HCT116 (cell line): ENCODE results near the gene NKAIN4. TPM values are rescaled to one million over a fixed set of nuclear protein-coding genes. Genes with fewer than 3 reads are reported as not detected.

Experiments used
- ATAC-seq: fragments of 200-7000 bp; cut with Tn5 transposase; 2 replicates; pipeline ENCODE4 v1.9.1; 2020; ENCODE audit warnings: mild to moderate bottlenecking, moderate library complexity
- BruUV-seq: library from RNA; stranded (reverse); fragments of 400-500 nt; replicated peaks from 2 replicates; lab custom pipeline; 2021; lab: Mats Ljungman, UMichigan
- CTCF ChIA-PET: fragments of 300-600 bp; sonication (Branson Sonifier 250); formaldehyde crosslinking; loops from one replicate; lab custom pipeline; 2021; ENCODE audit warnings: antibody characterized with exemption; lab: Charles Lee
- POLR2A ChIA-PET: fragments of 300-600, 350-600 bp; sonication (Branson Sonifier 250); formaldehyde crosslinking; loops from one replicate; lab custom pipeline; 2021; ENCODE audit warnings: antibody characterized with exemption; lab: Charles Lee
- RAD21 ChIA-PET, 2 experiments: fragments of 300-600 bp; sonication (Branson Sonifier 250); formaldehyde crosslinking; loops; one replicate each; lab custom pipeline; 2023; ENCODE audit warnings: low total read pairs in 2 of 2; ENCODE audit not compliant: uncharacterized antibody in 2 of 2, unreplicated experiment in 2 of 2, low non-redundant PET in 1 of 2; lab: Charles Lee
- DNase-seq: peaks from one replicate; pipeline ENCODE4 v3.0.0-alpha.2; 2010; ENCODE audit warnings: low read depth, low spot score
- H2AFZ ChIP-seq: fragments of 200-600 bp; shearing (Covaris generic), sonication (generic); 2 replicates; pipeline ENCODE4 v1.6.1; 2017; ENCODE audit warnings: low read depth, mixed run types, mixed read lengths, antibody characterized with exemption, low read length; ENCODE audit not compliant: poor library complexity, severe bottlenecking
- H3K27ac ChIP-seq: 2 replicates; pipeline ENCODE4 v1.5.1; 2012; ENCODE audit warnings: low read depth, low read length
- H3K27me3 ChIP-seq: fragments of 200-600 bp; sonication (generic); 2 replicates; pipeline ENCODE4 v1.6.1; 2016; ENCODE audit warnings: mixed run types, low read length, mixed read lengths; ENCODE audit not compliant: insufficient read depth
- H3K36me3 ChIP-seq, 2 experiments: fragments of 200-500 bp in 1 of 2; fragments of 200-600 bp in 1 of 2; sonication (Bioruptor generic) in 1 of 2; sonication (generic) in 1 of 2; 2 replicates each; pipeline versions ENCODE4 v1.5.1 to v1.6.1; 2014 to 2016; ENCODE audit warnings: low read length in 2 of 2, inconsistent platforms in 1 of 2, mixed read lengths in 1 of 2, mixed run types in 1 of 2; ENCODE audit not compliant: insufficient read depth in 2 of 2, control insufficient read depth in 1 of 2
- H3K4me1 ChIP-seq, 2 experiments: fragments of 200-600 bp in 1 of 2; sonication (generic) in 1 of 2; 2 replicates each; pipeline versions ENCODE4 v1.5.1 to v1.6.1; 2012 to 2017; ENCODE audit warnings: low read length in 2 of 2, inconsistent platforms in 1 of 2, mild to moderate bottlenecking in 1 of 2, mixed read lengths in 1 of 2, mixed run types in 1 of 2, moderate library complexity in 1 of 2; ENCODE audit not compliant: insufficient read depth in 2 of 2, control insufficient read depth in 1 of 2
- H3K4me2 ChIP-seq: fragments of 200-600 bp; sonication (generic); 2 replicates; pipeline ENCODE4 v1.6.1; 2017; ENCODE audit warnings: mixed run types, low read length, mixed read lengths
- H3K4me3 ChIP-seq, 2 experiments: fragments of 200-600 bp in 1 of 2; sonication (generic) in 1 of 2; replicated peaks in 1 of 2; 2 replicates each; pipeline ENCODE4 v1.5.1; 2011 to 2016; ENCODE audit warnings: low read length in 2 of 2, control low read depth in 1 of 2, low read depth in 1 of 2, mild to moderate bottlenecking in 1 of 2, mixed read lengths in 1 of 2, mixed run types in 1 of 2
- H3K79me2 ChIP-seq: fragments of 200-600 bp; sonication (generic); 2 replicates; pipeline ENCODE4 v1.6.1; 2017; ENCODE audit warnings: mild to moderate bottlenecking, mixed run types, low read length, moderate library complexity, mixed read lengths; ENCODE audit not compliant: insufficient read depth
- H3K9ac ChIP-seq: fragments of 200-600 bp; sonication (generic); 2 replicates; pipeline ENCODE4 v1.6.1; 2016; ENCODE audit warnings: low read length, mixed read lengths
- H3K9me2 ChIP-seq: fragments of 200-600 bp; sonication (generic), shearing (Covaris generic); 2 replicates; pipeline ENCODE4 v1.6.1; 2017; ENCODE audit warnings: mixed run types, mild to moderate bottlenecking, moderate library complexity; ENCODE audit not compliant: insufficient read depth
- H3K9me3 ChIP-seq, 2 experiments: fragments of 200-500 bp in 1 of 2; fragments of 200-600 bp in 1 of 2; sonication (Bioruptor generic) in 1 of 2; sonication (generic) in 1 of 2; 2 replicates each; pipeline ENCODE4 v1.6.1; 2014 to 2017; ENCODE audit warnings: low read length in 2 of 2, mixed read lengths in 2 of 2, inconsistent platforms in 1 of 2, low read depth in 1 of 2, mild to moderate bottlenecking in 1 of 2, mixed run types in 1 of 2, moderate library complexity in 1 of 2; ENCODE audit not compliant: control insufficient read depth in 1 of 2, insufficient read depth in 1 of 2
- H4K20me1 ChIP-seq: fragments of 200-600 bp; sonication (generic), shearing (Covaris generic); 2 replicates; pipeline ENCODE4 v1.6.1; 2017; ENCODE audit warnings: mixed run types, mild to moderate bottlenecking, moderate library complexity; ENCODE audit not compliant: insufficient read depth
- ATF3 ChIP-seq: IDR thresholded peaks from 2 replicates; pipeline ENCODE4 v1.6.1; 2012
- CBX3 ChIP-seq: IDR thresholded peaks from 2 replicates; pipeline ENCODE4 v1.6.1; 2012; ENCODE audit warnings: low read depth
- CTCF ChIP-seq, 3 experiments: fragments of 200-600 bp in 1 of 3; sonication (generic) in 1 of 3; IDR thresholded peaks in 2 of 3; conservative IDR thresholded peaks in 1 of 3; 2 replicates each; pipeline ENCODE4 v1.5.1; 2012 to 2017; ENCODE audit warnings: low read depth in 2 of 3, low read length in 2 of 3, antibody characterized with exemption in 1 of 3, borderline replicate concordance in 1 of 3, control low read depth in 1 of 3, mild to moderate bottlenecking in 1 of 3, mixed read lengths in 1 of 3, mixed run types in 1 of 3, moderate library complexity in 1 of 3; ENCODE audit not compliant: insufficient read depth in 1 of 3
- EZH2phosphoT487 ChIP-seq: fragments of 200-600 bp; IDR thresholded peaks from 2 replicates; pipeline ENCODE4 v1.6.1; 2018; ENCODE audit warnings: antibody characterized with exemption, borderline replicate concordance
- FOSL1 ChIP-seq: IDR thresholded peaks from 2 replicates; pipeline ENCODE4 v1.6.1; 2012; ENCODE audit warnings: low read depth
- JUND ChIP-seq: IDR thresholded peaks from 2 replicates; pipeline ENCODE4 v1.6.1; 2012
- POLR2A ChIP-seq: IDR thresholded peaks from 2 replicates; pipeline ENCODE4 v1.7.0; 2011; ENCODE audit warnings: borderline replicate concordance; ENCODE audit not compliant: insufficient read depth, insufficient read length; ENCODE audit errors: extremely low read depth
- RAD21 ChIP-seq: IDR thresholded peaks from 2 replicates; pipeline ENCODE4 v1.6.1; 2012; ENCODE audit warnings: low read depth, mild to moderate bottlenecking
- SIN3A ChIP-seq: IDR thresholded peaks from 2 replicates; pipeline ENCODE4 v1.6.1; 2012; ENCODE audit warnings: low read depth
- SP1 ChIP-seq: IDR thresholded peaks from 2 replicates; pipeline ENCODE4 v1.6.1; 2012; ENCODE audit warnings: low read depth
- SRF ChIP-seq: IDR thresholded peaks from 2 replicates; pipeline ENCODE4 v1.6.1; 2012; ENCODE audit warnings: low read depth
- YY1 ChIP-seq: IDR thresholded peaks from 2 replicates; pipeline ENCODE4 v1.6.1; 2011; ENCODE audit warnings: low read length, low read depth, moderate library complexity, mild to moderate bottlenecking; ENCODE audit not compliant: insufficient replicate concordance; ENCODE audit errors: extremely low read depth
- ZBTB33 ChIP-seq: IDR thresholded peaks from 2 replicates; pipeline ENCODE4 v1.6.1; 2011; ENCODE audit warnings: mild to moderate bottlenecking, low read length, moderate library complexity; ENCODE audit not compliant: insufficient replicate concordance; ENCODE audit errors: extremely low read depth
- ZNF274 ChIP-seq: fragments of 200-500 bp; sonication (Bioruptor generic); IDR thresholded peaks from 2 replicates; pipeline ENCODE4 v1.6.1; 2014; ENCODE audit warnings: mild to moderate bottlenecking, low read depth, low read length, inconsistent platforms
- intact Hi-C: fragments of 100-400 bp; cut with micrococcal nuclease; formaldehyde crosslinking; loops from 2 replicates; pipeline ENCODE4 v1.10.0; 2022
- total RNA-seq: library from RNA; stranded (reverse); gene quantifications from one replicate; pipeline ENCODE4 v1.2.1, GENCODE V29; 2021; ENCODE audit not compliant: unreplicated experiment

Gene NKAIN4
- total RNA-seq, 1 experiment from 2014 or later = not detected

GRCh38 chr20:63243604-63244247 lies 10.5 kb downstream of the NKAIN4 start (continued):
- no peak for TF ChIP-seq CTCF (IDR thresholded peaks at IDR 0.05 in 2 of 3, conservative IDR thresholded peaks at IDR 0.05 in 1 of 3; ENCODE audit: borderline replicate concordance in 1 of 3, insufficient read depth in 1 of 3, low read depth in 2 of 3, low read length in 2 of 3)
- no peak for TF ChIP-seq RAD21

GRCh38 chr20:63242736-63243135 lies 11.5 kb downstream of the NKAIN4 start:
- Histone ChIP-seq H3K9me2 (no peaks in the 10 kb centered on the region), H3K4me3 (no peak overlapping the region), H4K20me1 (no peaks in the 10 kb centered on the region), H3K27me3 (no peaks in the 10 kb centered on the region), H3K27ac (no peak overlapping the region), H3K79me2 (no peaks in the 10 kb centered on the region), H3K9me3 (no peaks in the 10 kb centered on the region), H3K4me2 (no peak overlapping the region), H3K9ac (no peak overlapping the region), H3K4me1 (peaks cover 0 to 5% of the 10 kb centered on the region in 2 experiments; a peak in 1 of 4 replicates), H3K36me3 (no peaks in the 10 kb centered on the region), H2AFZ (no peak overlapping the region)
- intact Hi-C loops = no loop called here
- BruUV-seq = no TSS peak
- ChIA-PET RAD21 (no interaction called here), CTCF (interaction anchor here (1.0 kb wide), 1 partner anchor 19 kb away, joined by 3 read pairs; no protein-coding TSS in a partner anchor), POLR2A (no interaction called here)
- no peak for TF ChIP-seq EZH2phosphoT487
- no peak for TF ChIP-seq YY1
- no peak for TF ChIP-seq JUND
- no peak for TF ChIP-seq SP1
- no peak for TF ChIP-seq CBX3
- no peak for TF ChIP-seq SIN3A
- no peak for TF ChIP-seq FOSL1
- no peak for TF ChIP-seq ZNF274
- no peak for TF ChIP-seq POLR2A
- no peak for TF ChIP-seq SRF
- TF ChIP-seq ATF3 = no peak
- TF ChIP-seq ZBTB33 = no peak
- ATAC-seq = no peak
- no peak for DNase-seq
